GM21528 (cell line): Measurements from ENCODE around the gene ENAH.
"Not testable (repeated sequence)": the region's sequence is repeated elsewhere in the genome, so short reads cannot be mapped to it uniquely, and the experiment has no call there.

Source experiments
- ATAC-seq: cut with Tn5 transposase; IDR thresholded peaks from one replicate; pipeline ENCODE4 v1.9.1; 2021; ENCODE audit warnings: mild to moderate bottlenecking, moderate library complexity; ENCODE audit not compliant: unreplicated experiment, low FRiP score

ENAH gene

GRCh38 chr1:225534135-225534534 is 118.8 kb downstream of the ENAH start:
- ATAC-seq = no peak

GRCh38 chr1:225533238-225533637 is 119.7 kb downstream of the ENAH start:
- no peak for ATAC-seq

- no peak for ATAC-seq
Observed at GRCh38 chr1:225532240-225532944, 120.5 kb downstream of the ENAH start.

- no peak for ATAC-seq
Observed at GRCh38 chr1:225529726-225530125, 123.2 kb downstream of the ENAH start.

GRCh38 chr1:225527575-225527974 is 125.3 kb downstream of the ENAH start:
- ATAC-seq = no peak

GRCh38 chr1:225526878-225527277 is 126.0 kb downstream of the ENAH start:
- ATAC-seq = no peak

- no peak for ATAC-seq
Observed at GRCh38 chr1:225525377-225525776, 127.5 kb downstream of the ENAH start.

- ATAC-seq = no peak
Observed at GRCh38 chr1:225524570-225524969, 128.4 kb downstream of the ENAH start.

GRCh38 chr1:225523263-225523950 is 129.5 kb downstream of the ENAH start:
- ATAC-seq = no peak

GRCh38 chr1:225522588-225523262 is 130.2 kb downstream of the ENAH start:
- no peak for ATAC-seq

GRCh38 chr1:225520587-225521227 is 132.2 kb downstream of the ENAH start:
- no peak for ATAC-seq

GRCh38 chr1:225519166-225519863 is 133.6 kb downstream of the ENAH start:
- no peak for ATAC-seq

GRCh38 chr1:225517697-225518096 is 135.2 kb downstream of the ENAH start:
- ATAC-seq = no peak

- ATAC-seq = no peak
Observed at GRCh38 chr1:225517221-225517620, 135.7 kb downstream of the ENAH start.

- ATAC-seq = no peak
Observed at GRCh38 chr1:225514671-225515081, 138.2 kb downstream of the ENAH start.

- ATAC-seq = not testable (repeated sequence)
Observed at GRCh38 chr1:225513576-225513975, 139.3 kb downstream of the ENAH start.

- ATAC-seq = no peak
Observed at GRCh38 chr1:225511828-225512381, 141.0 kb downstream of the ENAH start.

GRCh38 chr1:225510740-225511139 is 142.2 kb downstream of the ENAH start:
- ATAC-seq = not testable (repeated sequence)

- ATAC-seq = no peak
Observed at GRCh38 chr1:225509770-225510169, 143.2 kb downstream of the ENAH start.

- no peak for ATAC-seq
Observed at GRCh38 chr1:225509376-225509707, 143.6 kb downstream of the ENAH start.
